ENCODE results near the gene NDUFB11. TPM values are rescaled to one million over a fixed set of nuclear protein-coding genes. Genes with fewer than 3 reads are reported as not detected.
"Not testable (repeated sequence)": the region's sequence is repeated elsewhere in the genome, so short reads cannot be mapped to it uniquely, and the experiment has no call there.

The NDUFB11 gene
- total RNA-seq, 2 experiments from 2014 or later, result 78.1 to 139 TPM

GRCh38 chrX:47143894-47144625 lies 442 bp downstream of the NDUFB11 start:
- peaks cover 20% of the 10 kb centered on the region for H3K4me1 ChIP-seq (ENCODE audit: insufficient read depth, low read length, poor library complexity, severe bottlenecking)
- H3K79me2 ChIP-seq (ENCODE audit: insufficient read depth, low read depth, low read length), result peaks cover 55% of the 10 kb centered on the region
- H3K9me3 ChIP-seq (ENCODE audit: low read length), result no peaks in the 10 kb centered on the region
- no peak for DNase-seq (ENCODE audit: low spot score)
- H3K36me3 ChIP-seq (ENCODE audit: insufficient read depth, low read length), result peaks cover 40% of the 10 kb centered on the region
- no peak for TF ChIP-seq CTCF (conservative IDR thresholded peaks at IDR 0.05; ENCODE audit: low read length)
- TF ChIP-seq EZH2phosphoT487 (IDR thresholded peaks at IDR 0.05; ENCODE audit: borderline replicate concordance, low read depth, low read length), result no peak
- ChIA-PET POLR2A (interaction anchor here (0.9 to 3.3 kb wide), 5 partner anchors 9 to 47 kb away, joined by 3 to 12 read pairs (median 7); no protein-coding TSS in a partner anchor), CTCF (ENCODE audit: unreplicated experiment) (no interaction called here)
- H3K9me2 ChIP-seq (ENCODE audit: insufficient read depth, low read length), result no peaks in the 10 kb centered on the region
- H3K4me2 ChIP-seq (ENCODE audit: low read length), result peak overlapping the region; percentile 91
- intact Hi-C loops (cut with micrococcal nuclease; ENCODE audit: unreplicated experiment), result loop anchor here (2.0 kb wide), 1 partner anchor 89 kb away; the partner anchor contains the start of gene USP11
- H4K20me1 ChIP-seq (ENCODE audit: insufficient read depth, low read length), result 0 out of 2 replicates have a peak, but pooled peaks cover 10% of the 10 kb centered on the region
- H3K4me3 ChIP-seq (ENCODE audit: low read depth, low read length, poor library complexity, severe bottlenecking), result peak overlapping the region; percentile 95
- H2AFZ ChIP-seq (ENCODE audit: low read length), result 0 out of 2 replicates have a peak overlapping the region, but pooled peaks have one; percentile 15
- H3K27ac ChIP-seq (ENCODE audit: low read depth, low read length, poor library complexity, severe bottlenecking), result peak overlapping the region; percentile 93
- BruUV-seq (replicated peaks), result TSS peak; percentile 74

GRCh38 chrX:47138171-47138570 lies 6.3 kb downstream of the NDUFB11 start:
- POLR2A ChIA-PET, result no interaction called here
- H2AFZ ChIP-seq (ENCODE audit: low read length), result no peak overlapping the region
- no TSS peak for BruUV-seq (replicated peaks)

GRCh38 chrX:47135650-47136049 lies 8.9 kb downstream of the NDUFB11 start:
- H3K4me1 ChIP-seq (ENCODE audit: insufficient read depth, low read length, poor library complexity, severe bottlenecking); H4K20me1 ChIP-seq (ENCODE audit: insufficient read depth, low read length); BruUV-seq (replicated peaks); H2AFZ ChIP-seq (ENCODE audit: low read length); intact Hi-C loops (cut with micrococcal nuclease; ENCODE audit: unreplicated experiment); H3K9me3 ChIP-seq (ENCODE audit: low read length); DNase-seq (ENCODE audit: low spot score); H3K9me2 ChIP-seq (ENCODE audit: insufficient read depth, low read length); H3K79me2 ChIP-seq (ENCODE audit: insufficient read depth, low read depth, low read length); H3K27ac ChIP-seq (ENCODE audit: low read depth, low read length, poor library complexity, severe bottlenecking); H3K36me3 ChIP-seq (ENCODE audit: insufficient read depth, low read length); H3K4me2 ChIP-seq (ENCODE audit: low read length); CTCF ChIA-PET (ENCODE audit: unreplicated experiment); H3K4me3 ChIP-seq (ENCODE audit: low read depth, low read length, poor library complexity, severe bottlenecking): not testable (repeated sequence)
- POLR2A ChIA-PET, result interaction anchor here (0.6 to 2.1 kb wide), 2 partner anchors 9 to 76 kb away, joined by 3 to 11 read pairs; partner anchors contain the start of genes NDUFB11 and RBM10

More at GRCh38 chrX:47138171-47138570, 6.3 kb downstream of the NDUFB11 start:
- peaks cover 6% of the 10 kb centered on the region for H3K4me1 ChIP-seq (ENCODE audit: insufficient read depth, low read length, poor library complexity, severe bottlenecking)
- H3K9me3 ChIP-seq (ENCODE audit: low read length), result no peaks in the 10 kb centered on the region
- no peak overlapping the region for H3K27ac ChIP-seq (ENCODE audit: low read depth, low read length, poor library complexity, severe bottlenecking)
- no peak overlapping the region for H3K4me3 ChIP-seq (ENCODE audit: low read depth, low read length, poor library complexity, severe bottlenecking)
- no peaks in the 10 kb centered on the region for H4K20me1 ChIP-seq (ENCODE audit: insufficient read depth, low read length)
- H3K79me2 ChIP-seq (ENCODE audit: insufficient read depth, low read depth, low read length), result peaks cover 8% of the 10 kb centered on the region
- CTCF ChIA-PET (ENCODE audit: unreplicated experiment), result no interaction called here
- peaks cover 27% of the 10 kb centered on the region for H3K36me3 ChIP-seq (ENCODE audit: insufficient read depth, low read length)
- TF ChIP-seq CTCF (conservative IDR thresholded peaks at IDR 0.05; ENCODE audit: low read length), result no peak
- DNase-seq (ENCODE audit: low spot score), result no peak
- H3K4me2 ChIP-seq (ENCODE audit: low read length), result no peak overlapping the region
- no peaks in the 10 kb centered on the region for H3K9me2 ChIP-seq (ENCODE audit: insufficient read depth, low read length)
- intact Hi-C loops (cut with micrococcal nuclease; ENCODE audit: unreplicated experiment), result no loop called here

All from OCI-LY7 (cell line).